Liver (tissue), 2 donors: ENCODE data around the gene ATP2C2.

Experiments
- TF ChIP-seq, protein P1 (sequence below): fragments of 150-350 bp; IDR thresholded peaks from 2 replicates; pipeline ENCODE4 v1.5.1; 2017; ENCODE audit warnings: improper control_type of control experiment, low read depth, low read length; ENCODE audit not compliant: missing input control
- TF ChIP-seq, protein P2 (sequence below): IDR thresholded peaks from 2 replicates; pipeline ENCODE4 v1.6.1; 2016; ENCODE audit warnings: antibody characterized with exemption
- donor health status: healthy.

DNA sequence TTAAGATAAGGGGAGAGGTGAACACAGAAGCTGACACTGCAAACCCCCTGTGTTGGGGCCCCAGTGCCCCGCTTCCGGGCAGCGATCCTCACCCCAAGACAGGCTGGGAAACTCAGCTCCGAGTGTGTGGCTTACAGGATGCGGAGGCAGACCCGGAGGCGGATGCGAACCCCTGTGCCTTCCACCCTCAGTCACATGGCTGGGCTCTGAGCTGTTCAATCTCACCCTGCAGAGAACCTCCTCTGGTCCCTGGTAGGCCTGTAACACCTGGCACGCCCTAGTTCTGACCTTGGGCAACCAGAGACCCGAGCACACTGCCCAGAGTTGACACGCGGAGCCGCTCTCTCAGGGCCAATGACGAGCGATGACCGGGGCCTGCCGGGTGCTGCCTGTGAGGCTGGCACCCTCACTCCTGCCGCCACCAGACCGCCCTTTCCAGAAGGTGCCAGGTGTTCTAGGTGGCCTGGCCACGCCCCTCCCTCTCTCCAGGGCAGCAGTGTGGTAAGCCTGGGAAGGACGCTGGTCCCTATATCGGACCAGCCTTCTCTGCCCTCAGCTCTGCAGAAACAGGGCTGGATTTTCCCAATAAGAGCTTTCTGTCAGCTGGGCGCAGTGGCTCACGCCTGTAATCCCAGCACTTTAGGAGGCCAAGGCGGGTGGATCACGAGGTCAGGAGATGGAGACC lies 112.9 kb downstream of the ATP2C2 start:
- TF ChIP-seq, protein P1, sequence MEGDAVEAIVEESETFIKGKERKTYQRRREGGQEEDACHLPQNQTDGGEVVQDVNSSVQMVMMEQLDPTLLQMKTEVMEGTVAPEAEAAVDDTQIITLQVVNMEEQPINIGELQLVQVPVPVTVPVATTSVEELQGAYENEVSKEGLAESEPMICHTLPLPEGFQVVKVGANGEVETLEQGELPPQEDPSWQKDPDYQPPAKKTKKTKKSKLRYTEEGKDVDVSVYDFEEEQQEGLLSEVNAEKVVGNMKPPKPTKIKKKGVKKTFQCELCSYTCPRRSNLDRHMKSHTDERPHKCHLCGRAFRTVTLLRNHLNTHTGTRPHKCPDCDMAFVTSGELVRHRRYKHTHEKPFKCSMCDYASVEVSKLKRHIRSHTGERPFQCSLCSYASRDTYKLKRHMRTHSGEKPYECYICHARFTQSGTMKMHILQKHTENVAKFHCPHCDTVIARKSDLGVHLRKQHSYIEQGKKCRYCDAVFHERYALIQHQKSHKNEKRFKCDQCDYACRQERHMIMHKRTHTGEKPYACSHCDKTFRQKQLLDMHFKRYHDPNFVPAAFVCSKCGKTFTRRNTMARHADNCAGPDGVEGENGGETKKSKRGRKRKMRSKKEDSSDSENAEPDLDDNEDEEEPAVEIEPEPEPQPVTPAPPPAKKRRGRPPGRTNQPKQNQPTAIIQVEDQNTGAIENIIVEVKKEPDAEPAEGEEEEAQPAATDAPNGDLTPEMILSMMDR = no peak
- TF ChIP-seq, protein P2, sequence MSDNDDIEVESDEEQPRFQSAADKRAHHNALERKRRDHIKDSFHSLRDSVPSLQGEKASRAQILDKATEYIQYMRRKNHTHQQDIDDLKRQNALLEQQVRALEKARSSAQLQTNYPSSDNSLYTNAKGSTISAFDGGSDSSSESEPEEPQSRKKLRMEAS = no peak
